Fibroblast of mammary gland (primary cell): ENCODE measurements around the gene AMMECR1L.

Experiments used
- DNase-seq: peaks from one replicate; pipeline ENCODE4 v3.0.0-alpha.2; 2010; ENCODE audit warnings: low read depth
- H3K4me3 ChIP-seq: 2 replicates; pipeline ENCODE4 v1.5.1; 2011; ENCODE audit warnings: low read depth, mild to moderate bottlenecking, low read length, moderate library complexity; ENCODE audit not compliant: control insufficient read depth
- CTCF ChIP-seq: conservative IDR thresholded peaks from 2 replicates; pipeline ENCODE4 v1.5.1; 2011; ENCODE audit warnings: low read depth, low read length, inconsistent platforms; ENCODE audit not compliant: control insufficient read depth, insufficient read depth

The AMMECR1L gene

GRCh38 chr2:127860130-127860529 is 25.6 kb downstream of the AMMECR1L start:
- DNase-seq, result no peak
- H3K4me3 ChIP-seq, result no peak overlapping the region
- TF ChIP-seq CTCF, result no peak

- H3K4me3 ChIP-seq, result no peak overlapping the region
- DNase-seq, result no peak
- no peak for TF ChIP-seq CTCF
Observed at GRCh38 chr2:127859712-127860085, 26.1 kb downstream of the AMMECR1L start.

GRCh38 chr2:127857265-127857808 is 28.4 kb downstream of the AMMECR1L start:
- peak; percentile 7 for DNase-seq
- no peak for TF ChIP-seq CTCF
- peak overlapping the region; percentile 90 for H3K4me3 ChIP-seq

DNA sequence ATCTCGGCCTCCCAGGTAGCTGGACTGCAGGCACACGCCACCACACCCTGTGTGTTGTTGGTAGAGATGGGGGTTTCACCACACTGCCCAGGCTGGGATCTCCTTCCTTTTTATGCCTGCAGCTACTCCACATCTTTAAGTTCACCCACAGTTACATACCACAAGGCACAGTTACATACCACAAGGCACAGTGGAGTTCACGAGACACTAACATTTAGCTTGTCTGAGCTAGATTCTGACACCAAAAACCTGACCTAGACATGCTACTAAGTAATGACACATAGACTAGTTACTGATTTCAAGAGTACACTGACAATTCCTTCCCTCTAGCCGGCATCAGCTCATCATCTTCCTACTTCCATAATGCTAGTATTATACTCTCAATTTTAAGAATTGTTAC is 32.1 kb downstream of the AMMECR1L start:
- no peak overlapping the region for H3K4me3 ChIP-seq
- no peak for TF ChIP-seq CTCF
- DNase-seq, result no peak

DNA sequence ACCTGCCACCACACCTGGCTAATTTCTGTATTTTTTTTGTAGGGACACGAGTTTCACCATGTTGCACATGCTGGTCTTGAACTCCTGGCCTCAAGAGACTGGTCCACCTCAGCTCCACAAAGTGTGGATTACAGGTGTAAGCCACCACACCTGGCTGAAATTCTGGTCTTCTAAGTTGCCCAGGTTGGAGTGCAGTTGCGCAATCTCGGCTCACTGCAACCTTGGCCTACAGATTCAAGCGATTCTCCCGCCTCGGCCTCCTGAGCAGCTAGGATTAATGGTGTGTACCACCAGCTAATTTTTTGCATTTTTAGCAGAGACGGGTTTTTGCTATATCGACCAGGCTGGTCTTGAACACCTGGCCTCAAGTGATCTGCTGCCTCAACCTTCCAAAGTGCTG is 33.4 kb downstream of the AMMECR1L start:
- no peak overlapping the region for H3K4me3 ChIP-seq
- no peak for TF ChIP-seq CTCF
- no peak for DNase-seq

DNA sequence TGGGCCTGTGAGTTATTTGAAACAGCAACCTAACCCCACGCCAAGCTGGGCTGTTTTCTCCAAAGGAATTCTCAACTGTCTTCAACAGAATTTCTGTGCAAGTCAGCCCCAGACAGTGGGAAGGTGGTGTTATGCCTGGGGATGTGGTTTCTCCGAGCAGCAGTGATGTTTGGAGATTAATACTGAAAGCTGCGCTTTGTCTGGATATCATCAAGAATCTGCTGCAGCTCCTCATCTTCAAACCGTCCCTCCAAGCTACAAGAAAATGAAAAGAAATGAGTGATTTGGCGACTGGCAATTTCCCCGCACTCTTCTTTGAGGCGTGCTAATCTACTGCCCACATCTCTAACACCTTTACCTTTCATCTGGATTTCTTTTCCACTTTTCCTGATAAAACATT is 37.8 kb downstream of the AMMECR1L start:
- H3K4me3 ChIP-seq, result no peak overlapping the region
- TF ChIP-seq CTCF, result no peak
- no peak for DNase-seq

GRCh38 chr2:127844973-127845372 is 40.8 kb downstream of the AMMECR1L start:
- no peak overlapping the region for H3K4me3 ChIP-seq
- DNase-seq, result no peak
- no peak for TF ChIP-seq CTCF
